H1 (cell line): Measurements from ENCODE around the gene CD48. TPM values are rescaled to one million over a fixed set of nuclear protein-coding genes. Genes with fewer than 3 reads are reported as not detected.

ENCODE experiments used
- CTCF ChIA-PET: fragments of 300-600 bp; sonication (Branson Sonifier 250); formaldehyde crosslinking; loops from one replicate; lab custom pipeline; 2021; ENCODE audit not compliant: partially characterized antibody; lab: Charles Lee
- POLR2A ChIA-PET: fragments of 300-600 bp; sonication (Branson Sonifier 250); formaldehyde crosslinking; loops from one replicate; lab custom pipeline; 2021; ENCODE audit warnings: inconsistent platforms; ENCODE audit not compliant: partially characterized antibody; lab: Charles Lee
- DNase-seq, 2 experiments: peaks; one replicate each; pipeline versions ENCODE4 v3.0.0 to v3.0.0-alpha.2; 2010 to 2022; ENCODE audit warnings: low spot score in 2 of 2, low read depth in 1 of 2, mixed read lengths in 1 of 2
- FAIRE-seq: peaks from 2 replicates; lab custom pipeline; 2011; peaks lifted over from hg19 to GRCh38; lab: Jason Lieb, UNC
- H2AFZ ChIP-seq: 2 replicates; pipeline ENCODE4 v1.8.1; 2012; ENCODE audit warnings: low read length, inconsistent platforms
- H2AK5ac ChIP-seq: 2 replicates; pipeline ENCODE4 v1.6.1; 2013; ENCODE audit warnings: low read depth, low read length
- H2BK120ac ChIP-seq: replicated peaks from 2 replicates; pipeline ENCODE3; 2013; ENCODE audit warnings: low read depth, low read length, inconsistent platforms
- H2BK12ac ChIP-seq: 2 replicates; pipeline ENCODE4 v1.6.1; 2013; ENCODE audit warnings: low read depth, low read length
- H2BK15ac ChIP-seq: 2 replicates; pipeline ENCODE4 v1.6.1; 2013; ENCODE audit warnings: low read length
- H2BK20ac ChIP-seq: 2 replicates; pipeline ENCODE4 v1.6.1; 2013; ENCODE audit warnings: low read length
- H2BK5ac ChIP-seq: 2 replicates; pipeline ENCODE4 v1.6.1; 2013; ENCODE audit warnings: low read depth, low read length
- H3K14ac ChIP-seq: 2 replicates; pipeline ENCODE4 v1.6.1; 2013; ENCODE audit warnings: inconsistent platforms; ENCODE audit not compliant: insufficient read length
- H3K18ac ChIP-seq: 2 replicates; pipeline ENCODE4 v1.6.1; 2013; ENCODE audit warnings: low read length; ENCODE audit errors: extremely low read depth
- H3K23ac ChIP-seq: 2 replicates; pipeline ENCODE4 v1.6.1; 2013; ENCODE audit warnings: inconsistent platforms; ENCODE audit not compliant: insufficient read length
- H3K23me2 ChIP-seq: 2 replicates; pipeline ENCODE4 v1.6.1; 2013; ENCODE audit warnings: low read depth, low read length
- H3K27ac ChIP-seq: 2 replicates; pipeline ENCODE4 v1.6.1; 2011; ENCODE audit warnings: low read depth, low read length, inconsistent platforms
- H3K27me3 ChIP-seq, 4 experiments: replicated peaks in 1 of 4; 1 replicate in 1 of 4; 2 replicates in 3 of 4; pipeline versions ENCODE4 v1.6.1 to v1.8.1; 2011 to 2013; ENCODE audit warnings: low read length in 3 of 4, mild to moderate bottlenecking in 3 of 4, inconsistent platforms in 2 of 4, mixed read lengths in 2 of 4, moderate library complexity in 1 of 4; ENCODE audit not compliant: control insufficient read depth in 3 of 4, insufficient read depth in 3 of 4; ENCODE audit errors: extremely low read depth in 1 of 4
- H3K36me3 ChIP-seq, 4 experiments: 2 replicates each; pipeline versions ENCODE4 v1.6.1 to v1.8.1; 2011 to 2013; ENCODE audit warnings: mild to moderate bottlenecking in 4 of 4, low read length in 3 of 4, moderate library complexity in 2 of 4, control low read depth in 1 of 4, inconsistent platforms in 1 of 4; ENCODE audit not compliant: insufficient read depth in 4 of 4, control insufficient read depth in 2 of 4
- H3K4ac ChIP-seq: replicated peaks from 2 replicates; pipeline ENCODE3; 2013; ENCODE audit warnings: low read length, low read depth, mixed read lengths, inconsistent platforms; ENCODE audit not compliant: insufficient read length
- H3K4me1 ChIP-seq, 4 experiments: replicated peaks in 1 of 4; 1 replicate in 1 of 4; 2 replicates in 3 of 4; pipeline versions ENCODE4 v1.6.1 to v1.8.1; 2011 to 2013; ENCODE audit warnings: low read length in 3 of 4, inconsistent platforms in 2 of 4, mixed read lengths in 1 of 4; ENCODE audit not compliant: insufficient read depth in 4 of 4, control insufficient read depth in 3 of 4
- H3K4me2 ChIP-seq, 2 experiments: 2 replicates each; pipeline versions ENCODE4 v1.6.1 to v1.8.1; 2011 to 2013; ENCODE audit warnings: low read depth in 2 of 2, low read length in 2 of 2, control low read depth in 1 of 2, inconsistent platforms in 1 of 2, mild to moderate bottlenecking in 1 of 2; ENCODE audit not compliant: insufficient read depth in 1 of 2
- H3K4me3 ChIP-seq, 4 experiments: fragments of 200-600, 300-600 bp in 1 of 4; sonication (generic), shearing (Covaris generic), sonication (Bioruptor Twin) in 1 of 4; 2 replicates each; pipeline versions ENCODE4 v1.5.1 to v1.8.1; 2011 to 2016; ENCODE audit warnings: low read length in 4 of 4, low read depth in 3 of 4, control low read depth in 2 of 4, inconsistent platforms in 2 of 4, mild to moderate bottlenecking in 2 of 4, mixed read lengths in 1 of 4, moderate library complexity in 1 of 4; ENCODE audit not compliant: insufficient read depth in 2 of 4; ENCODE audit errors: extremely low read depth in 1 of 4
- H3K56ac ChIP-seq: replicated peaks from 2 replicates; pipeline ENCODE3; 2013; ENCODE audit warnings: low read depth, mild to moderate bottlenecking, mixed read lengths, low read length, inconsistent platforms; ENCODE audit not compliant: insufficient read length
- H3K79me1 ChIP-seq: 2 replicates; pipeline ENCODE4 v1.6.1; 2013; ENCODE audit warnings: low read depth, low read length, control low read depth
- H3K79me2 ChIP-seq, 2 experiments: 2 replicates each; pipeline versions ENCODE4 v1.6.1 to v1.8.1; 2012 to 2013; ENCODE audit warnings: low read length in 2 of 2, mild to moderate bottlenecking in 2 of 2, inconsistent platforms in 1 of 2; ENCODE audit not compliant: insufficient read depth in 2 of 2, control insufficient read depth in 1 of 2
- H3K9ac ChIP-seq, 4 experiments: replicated peaks in 1 of 4; 1 replicate in 1 of 4; 2 replicates in 3 of 4; pipeline versions ENCODE4 v1.6.1 to v1.8.1; 2011 to 2013; ENCODE audit warnings: low read depth in 3 of 4, low read length in 3 of 4, control low read depth in 2 of 4, mild to moderate bottlenecking in 2 of 4, moderate library complexity in 2 of 4, inconsistent platforms in 1 of 4; ENCODE audit errors: extremely low read depth in 1 of 4
- H3K9me3 ChIP-seq, 2 experiments: 2 replicates each; pipeline versions ENCODE4 v1.6.1 to v1.8.1; 2012 to 2013; ENCODE audit warnings: mild to moderate bottlenecking in 2 of 2, moderate library complexity in 2 of 2, control low read depth in 1 of 2, inconsistent platforms in 1 of 2, low read depth in 1 of 2, low read length in 1 of 2, mixed read lengths in 1 of 2; ENCODE audit not compliant: insufficient read depth in 2 of 2
- H4K20me1 ChIP-seq, 2 experiments: replicated peaks in 1 of 2; 2 replicates each; pipeline versions ENCODE3 to v1.8.1; 2011 to 2013; ENCODE audit warnings: inconsistent platforms in 2 of 2, low read length in 2 of 2, mild to moderate bottlenecking in 1 of 2; ENCODE audit not compliant: insufficient read depth in 2 of 2, control insufficient read depth in 1 of 2
- H4K5ac ChIP-seq: 2 replicates; pipeline ENCODE4 v1.6.1; 2013; ENCODE audit warnings: low read length, low read depth, mixed read lengths, inconsistent platforms; ENCODE audit not compliant: insufficient read length
- H4K8ac ChIP-seq: 2 replicates; pipeline ENCODE4 v1.8.0; 2013; ENCODE audit warnings: mild to moderate bottlenecking, moderate library complexity, low read length, inconsistent platforms; ENCODE audit not compliant: insufficient read depth; ENCODE audit errors: extremely low read depth
- H4K91ac ChIP-seq: replicated peaks from 2 replicates; pipeline ENCODE3; 2013; ENCODE audit warnings: low read length, mixed read lengths, inconsistent platforms; ENCODE audit not compliant: insufficient read length
- HDAC6 ChIP-seq: IDR thresholded peaks from one replicate; pipeline ENCODE4 v1.7.1; 2012; ENCODE audit warnings: low read depth, mild to moderate bottlenecking, inconsistent platforms, low read length, moderate library complexity
- WGBS, 2 experiments: shearing (Covaris generic) in 1 of 2; methylation state at CpG; one replicate each; pipeline versions ENCODE4 v1.1.6 to v1.1.7; 2013 to 2015; ENCODE audit warnings: low lambda C conversion rate in 2 of 2, mixed read lengths in 2 of 2, inconsistent platforms in 1 of 2, low coverage in 1 of 2, missing lambda C conversion rate in 1 of 2; ENCODE audit not compliant: insufficient replicate concordance in 2 of 2, insufficient coverage in 1 of 2, insufficient read length in 1 of 2; ENCODE audit errors: extremely low coverage in 1 of 2, missing lambda C conversion rate in 1 of 2; 5-methylcytosine and 5-hydroxymethylcytosine counted together
- polyA plus RNA-seq, 7 experiments: library from polyadenylated mRNA; depleted of rRNA in 3 of 7; stranded (reverse) in 5 of 7; unstranded in 2 of 7; fragments of >200 nt in 5 of 7; fragments of 200-250 nt in 2 of 7; gene quantifications; 1 replicate in 5 of 7; 2 replicates in 1 of 7; 4 replicates in 1 of 7; pipeline versions ENCODE4 v1.2.1 to v1.2.3, GENCODE V29; 2011 to 2013; ENCODE audit warnings: missing spikeins in 2 of 7, mixed read lengths in 2 of 7
- total RNA-seq: library from RNA; stranded (reverse); fragmentation: NEBNext Ultra II Directional; extraction: Animal tissue kit (Norgen Biotek cat#: 25700); gene quantifications from 2 replicates; pipeline ENCODE4 v1.2.1, GENCODE V29; 2021

CD48 gene
- total and polyA plus RNA-seq, 2 of the 8 experiments (the other 6 are each of a cell fraction or from before 2014, with no cell fraction given), result 0.08 TPM; not detected in 1

DNA sequence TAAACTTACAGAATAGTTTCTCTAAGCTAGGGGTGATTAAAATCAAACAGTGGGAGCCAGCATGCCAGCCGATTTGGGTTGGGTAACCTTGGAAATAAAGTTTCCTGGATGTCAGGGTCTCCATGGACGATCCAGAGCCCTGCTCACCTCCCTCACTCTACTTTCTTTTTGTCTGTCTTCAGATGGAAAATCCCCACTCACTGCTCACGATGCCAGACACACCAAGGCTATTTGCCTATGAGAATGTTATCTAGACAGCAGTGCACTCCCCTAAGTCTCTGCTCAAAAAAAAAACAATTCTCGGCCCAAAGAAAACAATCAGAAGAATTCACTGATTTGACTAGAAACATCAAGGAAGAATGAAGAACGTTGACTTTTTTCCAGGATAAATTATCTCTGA, 41.3 kb upstream of the CD48 start:
- Histone ChIP-seq H4K91ac (no peak overlapping the region), H2BK5ac (no peak overlapping the region), H2BK12ac (no peak overlapping the region), H3K4ac (no peak overlapping the region), H3K27me3 (no peaks in the 10 kb centered on the region), H4K20me1 (no peaks in the 10 kb centered on the region), H3K27ac (no peak overlapping the region), H3K56ac (no peak overlapping the region), H3K4me2 (no peak overlapping the region), H4K5ac (no peak overlapping the region), H2BK20ac (no peak overlapping the region), H3K23ac (no peak overlapping the region), H2AK5ac (no peak overlapping the region), H2BK120ac (no peak overlapping the region), H3K79me1 (no peaks in the 10 kb centered on the region), H3K23me2 (no peaks in the 10 kb centered on the region), H2BK15ac (no peak overlapping the region), H3K36me3 (no peaks in the 10 kb centered on the region), H4K8ac (no peak overlapping the region), H3K4me3 (no peak overlapping the region), H3K14ac (no peak overlapping the region), H3K9ac (no peak overlapping the region), H3K9me3 (no peaks in the 10 kb centered on the region), H2AFZ (no peak overlapping the region), H3K79me2 (no peaks in the 10 kb centered on the region), H3K18ac (no peak overlapping the region), H3K4me1 (no peaks in the 10 kb centered on the region)
- FAIRE-seq (no peak), DNase-seq (no peak)
- WGBS, 2 experiments, result 85% methylated on average over 5 of the region's 5 CpGs; no CpG with 5 or more reads in 1 of the 2 experiments
- ChIA-PET CTCF (interaction anchor here (1.1 to 1.3 kb wide), 3 partner anchors 14 to 79 kb away, joined by 3 read pairs; no protein-coding TSS in a partner anchor), POLR2A (no interaction called here)
- TF ChIP-seq HDAC6, result no peak
